Right hindlimb (tissue), 1 donor: ENCODE measurements around the gene CCL4.
A peak's percentile ranks its signal among the peaks of the same experiment; 100 is the strongest.
"Not testable (repeated sequence)": the region's sequence is repeated elsewhere in the genome, so short reads cannot be mapped to it uniquely, and the experiment has no call there.

Source experiments
- DNase-seq: peaks from one replicate; pipeline ENCODE4 v3.0.0-alpha.2; 2018

CCL4 gene

DNA sequence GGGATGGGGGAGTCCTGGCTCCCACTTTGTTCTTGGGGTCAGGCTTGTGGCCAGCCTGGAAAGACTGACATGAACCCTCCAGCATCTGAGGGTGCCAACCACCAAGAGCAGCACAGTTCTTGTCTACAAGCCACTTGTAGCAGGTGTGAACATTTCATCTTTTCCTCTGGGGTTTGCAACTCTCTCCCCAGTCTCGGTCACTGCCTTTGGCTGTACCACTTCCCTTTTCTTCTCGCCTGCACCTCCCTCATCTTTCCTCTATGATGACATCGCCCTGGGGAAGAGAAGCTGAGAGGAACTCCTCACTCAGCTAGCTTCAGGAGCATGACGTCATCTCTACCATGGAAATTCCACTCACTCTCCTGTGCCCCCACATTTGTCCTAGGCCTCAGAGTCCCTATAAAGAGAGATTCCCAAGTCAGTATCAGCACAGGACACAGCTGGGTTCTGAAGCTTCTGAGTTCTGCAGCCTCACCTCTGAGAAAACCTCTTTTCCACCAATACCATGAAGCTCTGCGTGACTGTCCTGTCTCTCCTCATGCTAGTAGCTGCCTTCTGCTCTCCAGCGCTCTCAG lies at the start of gene CCL4:
CCL4 (plus strand) TSS at position 427 of the 575 bp plus-strand sequence; CDS start at position 506, 79 bp downstream.
- not testable (repeated sequence) for DNase-seq

DNA sequence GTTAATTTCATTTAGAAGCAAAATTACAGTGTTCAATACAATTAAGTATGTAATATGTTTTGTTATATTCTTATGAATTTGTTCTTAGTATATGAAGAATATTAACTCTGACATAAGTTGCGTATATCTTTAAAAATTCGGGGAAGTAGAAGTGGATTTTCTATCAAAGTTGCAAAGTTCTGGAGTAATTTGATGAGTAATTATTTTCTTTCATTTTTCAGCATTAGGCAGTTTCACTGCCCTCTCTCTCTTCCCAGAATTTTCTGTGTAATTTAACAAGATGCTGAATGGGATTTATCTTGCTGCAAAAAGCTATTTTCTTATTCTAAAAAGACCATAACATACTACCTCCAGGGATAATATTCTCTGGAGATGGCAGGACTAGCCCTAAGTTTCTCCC lies 48.5 kb upstream of the CCL4 start:
- no peak for DNase-seq

DNA sequence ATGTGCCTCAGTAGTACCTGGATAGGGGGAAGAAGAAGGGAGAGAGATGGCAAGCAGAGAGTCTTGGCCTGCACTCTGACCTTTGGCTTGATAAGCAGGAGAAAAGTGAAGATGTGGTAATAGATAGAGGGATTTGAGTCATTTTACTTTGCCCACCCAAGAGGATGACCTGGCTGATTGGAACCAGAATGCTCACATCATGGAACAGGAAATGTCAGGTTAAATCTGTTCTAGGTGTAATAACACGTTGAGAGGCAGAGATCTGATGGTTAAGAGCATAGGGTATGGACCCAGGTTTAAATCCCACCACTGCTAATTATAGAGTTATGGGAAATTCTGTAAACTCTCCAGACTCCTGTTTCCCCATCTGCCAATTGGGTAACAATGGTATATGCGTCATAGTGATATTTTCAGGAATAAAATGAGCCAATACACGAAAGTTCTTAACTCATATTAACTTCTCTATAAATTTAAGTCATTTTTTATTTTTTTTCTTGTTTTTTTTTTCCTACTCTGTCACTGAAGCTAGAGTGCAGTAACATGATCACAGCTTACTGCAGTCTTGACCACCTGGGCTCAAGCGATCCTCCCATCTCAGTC lies 47.6 kb upstream of the CCL4 start:
- DNase-seq = no peak

GRCh38 chr17:36057911-36058310 lies 45.7 kb upstream of the CCL4 start:
- no peak for DNase-seq

- no peak for DNase-seq
These were observed 44.2 kb upstream of the CCL4 start for GRCh38 chr17:36059406-36059805.

DNA sequence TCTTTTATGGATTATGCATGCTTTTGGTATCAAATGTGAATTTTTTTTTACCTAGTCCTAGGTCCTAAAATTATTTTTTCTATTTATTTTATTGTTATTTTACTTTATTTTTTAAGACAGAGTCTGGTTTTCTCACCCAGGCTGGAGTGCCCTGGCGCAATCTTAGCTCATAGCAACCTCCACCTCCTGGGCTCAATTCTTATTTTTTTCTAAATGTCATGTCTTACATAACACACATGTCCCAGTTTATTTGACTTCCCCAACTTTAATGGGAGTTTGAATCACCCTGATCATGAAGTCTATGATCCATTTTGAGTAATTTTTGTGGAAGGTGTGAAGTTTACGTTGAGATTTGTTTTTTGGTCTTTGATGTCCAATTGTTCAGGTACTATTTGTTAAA lies 42.8 kb upstream of the CCL4 start:
- no peak for DNase-seq

DNA sequence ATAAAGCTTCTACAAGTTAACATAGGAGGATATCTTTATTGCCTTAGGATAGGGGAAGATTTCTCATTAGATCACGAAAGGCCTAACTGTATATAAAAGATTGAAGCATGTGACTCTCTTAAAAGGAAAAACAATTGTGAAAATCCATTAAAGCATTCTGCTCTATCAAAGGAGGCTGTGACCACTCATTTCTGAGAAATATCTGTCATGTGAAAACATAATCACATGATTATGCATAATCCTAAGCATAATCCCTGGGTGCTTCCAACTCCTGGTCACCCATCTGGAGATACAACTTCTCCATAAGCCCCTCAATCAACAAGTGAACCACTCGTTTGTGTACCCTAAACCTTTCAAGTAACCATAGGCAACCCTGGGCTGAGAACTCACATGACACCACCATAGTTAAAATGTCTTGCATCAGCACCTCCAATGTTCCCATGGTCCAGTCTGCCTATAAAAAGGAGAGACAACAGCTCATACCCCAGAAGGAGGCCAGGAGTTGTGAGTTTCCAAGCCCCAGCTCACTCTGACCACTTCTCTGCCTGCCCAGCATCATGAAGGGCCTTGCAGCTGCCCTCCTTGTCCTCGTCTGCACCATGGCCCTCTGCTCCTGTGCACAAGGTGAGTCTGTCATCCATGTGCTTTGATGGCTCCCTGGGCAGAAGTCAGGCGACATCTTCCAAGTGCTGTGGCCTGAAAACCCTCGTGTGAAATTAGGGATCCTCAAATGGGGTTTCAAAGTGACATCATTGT lies 39.7 kb upstream of the CCL4 start, which contains the start of gene CCL18:
CCL18 (plus strand) TSS at position 487 of the 756 bp plus-strand sequence; CDS start at position 558, 71 bp downstream.
- DNase-seq = no peak

DNA sequence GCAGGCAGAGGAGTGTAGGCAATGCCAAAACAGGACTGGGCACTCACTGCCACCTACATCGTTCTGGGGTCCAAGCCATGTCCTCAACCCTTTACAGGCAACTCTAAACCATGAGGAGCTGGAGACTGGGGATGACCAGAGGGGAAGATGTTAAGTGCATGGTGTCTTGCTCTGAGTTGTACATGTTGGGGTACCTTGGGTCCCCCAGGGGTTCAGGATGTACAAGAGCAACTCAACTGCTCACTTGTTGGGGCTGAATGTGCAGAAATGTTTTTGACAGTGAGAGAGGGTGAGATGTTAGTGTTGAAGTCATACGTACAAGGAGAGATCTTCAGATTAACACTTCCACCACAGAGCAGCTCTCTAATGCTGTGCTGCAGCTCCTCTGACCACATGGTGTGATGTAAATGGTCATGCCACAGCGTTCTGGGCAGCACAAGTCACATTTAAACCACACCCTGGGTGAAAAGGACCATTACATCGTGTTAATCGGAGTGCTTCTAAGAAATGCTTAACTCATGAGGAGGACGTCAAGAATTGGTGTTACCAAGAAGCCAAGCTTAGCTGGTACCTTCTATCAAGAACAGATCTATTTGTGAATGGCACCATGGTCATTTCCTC lies 37.2 kb upstream of the CCL4 start:
- no peak for DNase-seq

GRCh38 chr17:36068524-36068923 lies 35.1 kb upstream of the CCL4 start:
- DNase-seq = no peak

GRCh38 chr17:36069136-36069535 lies 34.5 kb upstream of the CCL4 start:
- no peak for DNase-seq

GRCh38 chr17:36070427-36070826 lies 33.2 kb upstream of the CCL4 start:
- DNase-seq = no peak

DNA sequence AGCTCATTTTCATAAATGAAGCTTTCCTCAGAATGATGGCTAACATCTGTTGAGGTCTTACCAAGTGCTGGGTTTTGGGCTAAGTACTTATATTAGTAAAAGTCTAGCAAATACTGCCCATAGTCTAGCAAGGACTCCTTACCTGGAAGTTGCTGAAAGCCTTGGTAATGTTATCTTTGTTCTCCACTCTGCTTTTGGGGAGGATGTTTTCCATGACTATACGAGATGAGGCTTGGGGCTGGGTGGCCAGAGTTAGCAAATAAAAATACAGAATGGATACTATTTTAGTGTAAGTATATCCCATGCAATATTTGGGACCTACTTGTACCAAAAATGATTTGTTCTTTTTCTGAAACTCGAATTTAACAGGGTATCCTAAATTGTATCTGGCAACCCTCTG lies 31.9 kb upstream of the CCL4 start:
- no peak for DNase-seq

GRCh38 chr17:36072431-36073121 lies 31.1 kb upstream of the CCL4 start:
- peak; percentile 33 for DNase-seq

- no peak for DNase-seq
These were observed 29.3 kb upstream of the CCL4 start for GRCh38 chr17:36074365-36074764.

- DNase-seq = not testable (repeated sequence)
These were observed 21.8 kb upstream of the CCL4 start for GRCh38 chr17:36081681-36082471.

GRCh38 chr17:36082482-36083120 lies 21.0 kb upstream of the CCL4 start:
- not testable (repeated sequence) for DNase-seq

- not testable (repeated sequence) for DNase-seq
These were observed 19.9 kb upstream of the CCL4 start for GRCh38 chr17:36083691-36084090.

DNA sequence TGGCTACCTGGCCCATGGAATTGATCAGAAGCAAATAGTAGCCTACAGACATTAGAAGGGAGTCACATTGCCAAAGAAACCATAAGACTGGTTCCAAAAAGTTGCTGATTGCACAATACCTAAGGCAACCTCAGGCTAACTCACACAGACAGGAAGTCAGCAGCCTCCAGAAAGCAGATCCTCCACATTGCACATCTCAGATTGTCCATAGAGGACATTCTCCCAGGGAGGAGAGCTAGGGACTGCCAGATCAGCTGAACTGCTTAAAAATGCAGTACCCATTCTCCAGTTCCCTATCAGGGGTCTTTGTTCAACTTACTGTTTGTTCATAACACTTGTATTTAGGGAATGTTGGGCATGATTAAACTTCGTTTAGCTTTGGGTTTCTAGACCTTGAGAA lies 17.9 kb upstream of the CCL4 start:
- DNase-seq = no peak

GRCh38 chr17:36086791-36087190 lies 16.8 kb upstream of the CCL4 start:
- DNase-seq = no peak

GRCh38 chr17:36087471-36087870 lies 16.2 kb upstream of the CCL4 start:
- DNase-seq = not testable (repeated sequence)

- not testable (repeated sequence) for DNase-seq
These were observed 15.6 kb upstream of the CCL4 start for GRCh38 chr17:36087897-36088572.
